NOMO-1 treated with dmso at 0.1 percent for 144 hours (cell line): ENCODE data around the gene SLC2A1.
A peak's percentile ranks its signal among the peaks of the same experiment; 100 is the strongest.

Source experiments
- DNase-seq: peaks from one replicate; lab custom pipeline; 2025; ENCODE audit not compliant: unreplicated experiment; lab: John Stamatoyannopoulos, UW

SLC2A1 gene

DNA sequence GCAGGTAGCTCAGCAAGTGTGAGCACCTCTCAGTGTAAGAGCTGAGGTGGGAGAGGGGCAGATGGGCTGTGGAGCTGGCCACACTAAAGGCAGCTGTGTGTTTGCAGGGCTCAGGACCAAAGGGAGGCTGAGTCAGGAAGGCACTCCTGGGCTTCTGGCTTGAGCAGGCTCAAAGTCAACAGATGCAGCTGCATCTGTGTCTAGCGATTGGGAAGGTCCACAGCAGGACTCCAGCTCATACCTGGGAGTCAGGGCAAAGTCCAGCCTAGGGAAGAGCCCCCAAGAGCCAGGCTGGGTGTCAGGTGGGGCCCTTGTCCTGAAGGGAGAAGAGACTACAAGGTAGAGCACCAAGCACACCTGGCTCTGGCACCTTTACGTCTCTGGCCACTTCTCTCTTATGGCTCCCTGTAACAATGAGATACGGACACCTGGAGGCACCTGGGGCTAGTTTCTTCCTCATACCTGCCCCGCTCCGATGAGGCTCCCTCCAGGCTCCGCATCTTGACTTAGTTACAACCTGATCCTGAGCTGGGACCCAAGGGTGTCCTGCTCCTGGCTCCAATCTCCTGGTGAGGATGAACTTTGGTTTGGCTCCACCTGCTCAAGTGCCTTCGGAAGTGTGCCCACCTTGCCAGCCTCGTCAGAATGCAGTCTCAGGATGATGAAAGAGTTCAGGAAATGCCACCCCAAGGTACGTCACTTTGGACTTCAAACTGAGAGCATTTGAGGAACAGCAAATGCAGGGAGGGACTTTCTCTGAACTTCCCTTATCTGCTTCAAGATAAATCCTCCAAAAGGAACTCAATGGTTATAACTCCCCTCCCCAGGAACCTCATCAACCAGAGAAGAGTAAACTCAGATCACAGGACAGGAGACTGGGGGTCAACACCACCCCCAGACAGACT lies 21.5 kb upstream of the SLC2A1 start:
- DNase-seq, result peak; percentile 40

- DNase-seq, result no peak
Observed at GRCh38 chr1:42979036-42979430, 20.4 kb upstream of the SLC2A1 start.

DNA sequence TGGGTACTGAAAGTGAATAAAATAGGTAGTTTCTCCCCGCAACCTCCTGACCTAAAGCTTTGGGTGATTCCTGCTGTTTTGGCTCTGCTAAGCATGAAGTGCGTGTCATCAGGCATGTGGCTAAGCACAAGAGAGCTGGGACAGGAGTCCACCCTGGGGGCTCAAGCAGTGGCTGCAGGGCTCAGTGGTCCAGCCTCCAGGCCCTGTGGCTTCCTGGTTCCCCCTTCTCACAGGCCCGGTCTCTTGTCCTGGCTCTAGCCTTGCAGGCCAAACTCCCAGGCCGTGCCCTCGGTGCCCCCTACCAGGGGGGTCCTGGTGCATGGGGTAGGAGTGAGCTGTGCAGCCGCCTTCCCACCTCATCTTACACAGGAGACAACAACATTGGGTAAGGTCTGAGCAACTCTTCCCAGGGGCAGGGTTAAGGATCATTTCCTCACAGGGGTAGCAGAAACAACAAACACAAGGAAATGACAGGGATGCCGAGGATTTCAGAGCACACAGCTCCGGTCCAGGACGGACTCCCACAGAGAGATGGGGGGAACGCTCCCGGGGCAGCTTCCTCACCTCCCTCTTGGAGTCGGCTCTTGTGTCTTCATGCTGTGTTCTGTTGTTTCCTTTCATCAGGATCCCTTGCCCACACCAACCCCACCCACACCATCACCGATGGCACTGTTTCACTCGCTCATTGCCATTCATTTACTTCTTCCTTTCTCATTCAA lies 19.8 kb upstream of the SLC2A1 start:
- DNase-seq, result no peak

DNA sequence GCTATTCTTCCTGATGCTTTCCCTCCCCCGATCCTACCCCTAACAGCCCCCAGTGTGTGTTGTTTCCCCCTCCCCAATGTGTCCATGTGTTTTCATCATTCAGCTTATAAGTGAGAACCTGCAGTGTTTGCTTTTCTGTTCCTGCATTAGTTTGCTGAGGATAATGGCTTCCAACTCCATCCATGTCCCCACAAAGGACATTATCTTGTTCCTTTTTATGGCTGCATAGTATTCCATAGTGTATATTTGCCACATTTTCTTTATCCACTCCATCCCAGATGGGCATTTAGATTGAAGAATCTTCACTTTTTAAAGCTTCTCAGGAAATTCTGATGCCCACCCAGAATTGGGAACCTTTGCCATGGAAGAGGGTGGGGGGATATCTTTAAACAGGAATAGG lies 19.0 kb upstream of the SLC2A1 start:
- no peak for DNase-seq

DNA sequence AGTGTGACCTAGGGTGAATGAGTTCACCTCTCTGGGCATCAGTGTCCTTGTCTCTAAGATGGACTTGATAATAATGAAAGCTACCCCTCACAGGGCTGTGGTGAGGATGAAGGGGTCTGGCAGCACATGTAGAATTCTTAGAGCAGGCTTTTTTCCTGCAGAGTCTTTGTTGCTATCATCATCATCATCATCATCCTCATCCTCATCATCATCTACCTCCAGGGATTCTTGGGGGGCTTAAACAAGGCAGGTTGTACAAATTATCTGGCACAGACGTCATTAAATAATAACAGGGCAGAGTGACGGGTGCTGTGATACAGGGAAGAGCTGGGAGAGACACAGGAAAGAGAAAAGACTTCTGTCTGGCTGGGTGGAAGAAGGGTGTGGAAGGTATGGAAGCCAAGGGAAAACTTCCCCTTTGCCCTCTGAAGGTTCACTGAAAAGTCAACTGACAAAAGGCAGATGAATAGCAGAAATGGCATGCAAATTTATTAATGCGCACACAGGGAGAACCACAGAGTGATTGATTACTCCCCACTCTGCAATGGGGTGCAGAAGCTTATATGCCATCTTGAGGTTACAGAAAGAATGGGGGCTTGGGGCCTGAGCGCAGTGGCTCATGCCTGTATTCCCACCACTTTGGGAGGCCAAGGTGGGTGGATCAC lies 17.0 kb upstream of the SLC2A1 start:
- no peak for DNase-seq

DNA sequence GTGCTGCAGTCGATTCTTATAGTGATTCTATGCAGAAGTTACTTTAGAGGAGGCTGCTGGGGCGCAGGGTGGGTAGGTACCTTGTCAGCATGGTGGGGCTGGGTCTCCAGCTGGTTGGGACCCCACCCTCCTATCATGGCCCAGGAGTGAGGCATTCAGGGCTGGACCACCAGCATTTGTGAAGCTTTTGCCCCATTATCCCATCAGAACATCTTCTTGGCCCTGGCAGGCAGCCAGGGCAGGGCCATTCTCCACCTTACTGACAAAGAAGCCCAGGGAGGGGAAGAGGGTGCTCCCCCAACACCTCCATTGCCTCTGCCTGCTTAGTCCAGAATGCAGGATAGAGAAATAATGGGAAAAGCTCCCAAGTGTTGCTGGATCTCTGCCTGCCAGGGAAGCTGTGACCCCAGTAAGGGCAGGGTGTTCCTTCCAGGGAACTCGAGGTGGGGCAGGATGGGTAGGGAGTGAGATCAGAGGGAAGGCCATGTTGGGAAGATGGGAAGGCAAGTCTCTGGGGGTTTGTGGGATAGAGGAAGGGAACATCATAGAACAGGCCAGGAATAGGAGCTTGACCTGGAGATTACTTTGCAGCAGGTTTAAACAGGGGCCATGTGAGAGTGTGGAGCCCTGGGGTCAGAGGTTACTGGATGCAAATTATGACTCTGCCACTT lies 16.2 kb upstream of the SLC2A1 start:
- no peak for DNase-seq

- DNase-seq, result no peak
Observed at GRCh38 chr1:42973799-42974198, 15.1 kb upstream of the SLC2A1 start.

DNA sequence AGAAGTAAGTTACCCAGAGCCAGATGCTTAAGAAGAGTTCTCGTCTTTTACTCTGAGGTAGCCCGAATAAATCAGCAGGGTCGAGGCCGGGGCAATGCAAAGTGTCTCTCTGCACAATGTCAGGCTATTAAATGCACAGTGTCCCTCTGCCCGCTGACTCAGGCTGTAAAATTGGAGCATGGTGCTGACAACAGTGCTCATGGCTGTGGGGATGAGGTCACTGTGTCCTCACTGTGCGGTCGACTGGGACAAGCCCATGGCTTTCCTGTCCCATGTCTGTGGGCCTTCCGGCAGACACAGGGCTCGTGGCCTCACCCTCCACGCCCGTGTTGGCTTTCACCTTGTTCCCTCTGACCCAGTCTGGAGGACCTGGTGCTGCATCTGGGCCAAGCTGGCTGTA lies 14.6 kb upstream of the SLC2A1 start:
- no peak for DNase-seq

- no peak for DNase-seq
Observed at GRCh38 chr1:42971841-42972291, 13.2 kb upstream of the SLC2A1 start.

DNA sequence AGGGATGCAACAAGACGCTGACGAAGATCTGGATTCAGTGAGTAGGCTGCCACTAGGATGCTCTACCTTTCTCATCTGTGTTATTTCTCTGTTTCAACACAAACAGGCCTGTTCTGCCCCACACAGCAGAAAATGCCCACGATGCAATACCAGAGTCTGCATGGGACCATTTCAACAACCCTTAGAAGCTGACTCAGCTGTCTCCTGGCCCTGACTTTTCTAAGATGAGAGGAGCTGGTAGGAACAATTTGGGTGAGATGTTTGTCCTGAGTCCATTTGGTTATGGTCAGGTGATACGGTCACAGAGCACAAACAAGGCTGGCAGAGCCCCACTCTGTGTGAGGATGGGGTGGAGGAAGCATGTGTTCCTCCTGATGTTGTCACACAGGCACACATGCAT lies 11.5 kb upstream of the SLC2A1 start:
- no peak for DNase-seq

- DNase-seq, result no peak
Observed at GRCh38 chr1:42968654-42969053, 10.0 kb upstream of the SLC2A1 start.

GRCh38 chr1:42966688-42967612 lies 8.3 kb upstream of the SLC2A1 start:
- DNase-seq, result peak; percentile 24

DNA sequence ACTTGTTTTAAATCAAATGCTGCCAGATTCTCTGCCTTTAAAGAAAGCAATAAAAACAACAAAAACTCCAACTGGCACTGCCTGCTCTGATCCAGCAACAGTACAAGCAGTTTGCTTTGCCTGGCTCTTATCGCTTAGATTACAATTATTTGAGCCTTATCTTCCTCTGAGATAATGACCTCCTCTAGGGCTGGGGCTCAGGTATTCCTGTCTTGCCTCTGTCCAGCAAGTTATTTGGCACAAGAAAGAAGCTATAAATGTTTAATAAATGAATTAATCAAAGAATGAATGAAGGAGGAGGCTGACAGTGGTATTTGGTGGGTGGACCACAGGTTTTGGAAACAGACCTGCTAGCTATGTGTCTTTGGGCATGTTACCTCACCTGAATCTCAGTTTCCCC lies 6.7 kb upstream of the SLC2A1 start:
- no peak for DNase-seq

GRCh38 chr1:42964044-42964812 lies 5.6 kb upstream of the SLC2A1 start:
- no peak for DNase-seq

DNA sequence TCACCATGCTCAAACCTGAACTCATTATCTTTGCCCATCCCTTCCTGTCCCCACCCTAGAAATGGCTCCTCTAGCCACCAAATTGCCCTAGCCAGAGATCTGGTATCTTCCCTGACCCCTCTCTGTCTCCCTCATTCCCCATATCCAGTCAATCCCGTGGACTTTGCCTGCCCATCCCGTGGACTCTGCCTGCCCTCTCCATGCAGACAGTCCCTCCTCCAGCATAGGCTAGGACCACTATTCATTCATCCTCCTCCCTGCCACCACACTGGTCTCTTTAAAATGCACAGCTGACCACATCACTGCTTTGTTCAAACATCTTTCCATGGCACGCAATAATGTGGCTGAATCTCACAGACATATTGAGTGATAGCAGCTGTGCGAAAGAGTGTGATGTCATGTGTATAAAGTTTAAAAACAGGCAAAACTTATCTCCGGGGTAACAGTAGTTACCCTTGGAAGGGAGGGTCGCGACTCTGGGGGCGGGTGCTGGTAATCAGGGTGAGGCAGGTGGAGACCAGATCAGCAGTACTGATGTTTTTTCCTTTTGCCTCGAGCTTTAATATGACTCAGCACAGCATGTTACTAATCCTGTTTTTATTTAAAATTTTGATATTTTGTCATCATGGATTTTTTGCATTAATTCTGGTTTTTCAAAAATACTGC lies 4.8 kb upstream of the SLC2A1 start:
- DNase-seq, result no peak

DNA sequence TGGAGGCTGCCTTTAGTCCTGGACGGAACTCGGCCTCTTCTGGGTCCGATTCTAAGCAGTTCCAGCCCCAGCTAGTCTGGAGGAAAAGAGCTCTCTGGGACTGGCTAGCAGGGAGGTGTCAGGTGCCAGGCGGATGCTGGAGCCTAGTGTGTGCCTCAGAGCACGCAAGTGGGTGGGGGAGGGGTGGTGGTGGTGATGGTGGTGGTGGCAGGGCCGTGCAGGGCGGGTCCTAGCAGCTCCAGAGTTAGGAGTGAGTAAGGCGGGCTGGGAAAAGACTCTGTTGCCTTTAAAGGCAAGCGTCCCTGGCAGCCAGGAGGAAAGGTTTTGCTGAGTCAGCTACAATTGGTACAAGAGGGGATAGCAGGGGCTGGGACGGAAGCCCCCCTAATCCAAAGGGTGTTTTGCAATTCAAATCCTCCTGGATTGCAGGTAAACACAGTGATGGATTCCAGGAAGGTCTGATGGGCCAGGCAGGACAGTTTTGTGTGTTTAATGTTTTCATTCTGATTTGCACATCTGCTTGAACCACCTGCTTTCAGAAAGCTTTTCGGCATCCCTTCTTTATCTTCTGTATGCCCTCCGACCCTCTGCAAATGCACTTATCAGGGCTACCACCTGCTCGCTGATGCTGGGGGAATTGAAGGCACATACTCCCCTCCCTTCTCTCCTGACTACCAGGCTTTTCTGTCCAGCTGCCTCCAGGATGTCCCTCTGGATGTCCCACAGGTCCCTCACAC lies 4.1 kb upstream of the SLC2A1 start:
- DNase-seq, result no peak

- no peak for DNase-seq
Observed at GRCh38 chr1:42961312-42962091, 2.8 kb upstream of the SLC2A1 start.
